ENCODE measurements around the gene GBP7.

Gene GBP7

DNA sequence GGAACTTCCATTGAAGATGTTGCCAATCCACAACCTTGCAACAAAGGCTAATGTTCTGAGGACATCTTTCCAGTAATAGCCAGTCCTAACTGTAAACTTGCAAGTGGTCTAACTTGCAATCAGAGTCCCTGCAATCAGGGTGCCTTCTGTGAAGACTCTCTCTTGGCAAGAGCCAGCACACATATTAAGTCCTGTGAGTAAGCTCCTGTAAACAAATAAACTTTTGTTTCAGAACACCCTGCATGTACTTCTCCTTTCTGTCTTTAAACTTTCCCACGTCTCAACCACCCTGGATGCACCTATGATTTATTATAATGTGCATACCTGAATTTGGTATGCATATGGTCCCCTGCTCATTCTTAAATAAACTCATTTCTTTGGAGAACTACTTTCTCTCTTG is 9.1 kb downstream of the GBP7 start:
- Histone ChIP-seq H3K79me2 (no peaks in the 10 kb centered on the region), H3K4me3 (ENCODE audit: low read depth, low read length) (no peak overlapping the region), H3K9me3 (ENCODE audit: control insufficient read depth, low read length) (no peaks in the 10 kb centered on the region), H3K4me2 (ENCODE audit: low read length) (no peak overlapping the region), H3K36me3 (ENCODE audit: control insufficient read depth, insufficient read depth, low read length) (no peaks in the 10 kb centered on the region), H3K27me3 (ENCODE audit: control insufficient read depth, insufficient read depth, low read length) (no peaks in the 10 kb centered on the region), H3K4me1 (no peaks in the 10 kb centered on the region), H3K27ac (no peak overlapping the region), H3K9ac (no peak overlapping the region), H2AFZ (no peak overlapping the region)
- TF ChIP-seq, protein P1, sequence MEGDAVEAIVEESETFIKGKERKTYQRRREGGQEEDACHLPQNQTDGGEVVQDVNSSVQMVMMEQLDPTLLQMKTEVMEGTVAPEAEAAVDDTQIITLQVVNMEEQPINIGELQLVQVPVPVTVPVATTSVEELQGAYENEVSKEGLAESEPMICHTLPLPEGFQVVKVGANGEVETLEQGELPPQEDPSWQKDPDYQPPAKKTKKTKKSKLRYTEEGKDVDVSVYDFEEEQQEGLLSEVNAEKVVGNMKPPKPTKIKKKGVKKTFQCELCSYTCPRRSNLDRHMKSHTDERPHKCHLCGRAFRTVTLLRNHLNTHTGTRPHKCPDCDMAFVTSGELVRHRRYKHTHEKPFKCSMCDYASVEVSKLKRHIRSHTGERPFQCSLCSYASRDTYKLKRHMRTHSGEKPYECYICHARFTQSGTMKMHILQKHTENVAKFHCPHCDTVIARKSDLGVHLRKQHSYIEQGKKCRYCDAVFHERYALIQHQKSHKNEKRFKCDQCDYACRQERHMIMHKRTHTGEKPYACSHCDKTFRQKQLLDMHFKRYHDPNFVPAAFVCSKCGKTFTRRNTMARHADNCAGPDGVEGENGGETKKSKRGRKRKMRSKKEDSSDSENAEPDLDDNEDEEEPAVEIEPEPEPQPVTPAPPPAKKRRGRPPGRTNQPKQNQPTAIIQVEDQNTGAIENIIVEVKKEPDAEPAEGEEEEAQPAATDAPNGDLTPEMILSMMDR (IDR thresholded peaks at IDR 0.05), result no peak

DNA sequence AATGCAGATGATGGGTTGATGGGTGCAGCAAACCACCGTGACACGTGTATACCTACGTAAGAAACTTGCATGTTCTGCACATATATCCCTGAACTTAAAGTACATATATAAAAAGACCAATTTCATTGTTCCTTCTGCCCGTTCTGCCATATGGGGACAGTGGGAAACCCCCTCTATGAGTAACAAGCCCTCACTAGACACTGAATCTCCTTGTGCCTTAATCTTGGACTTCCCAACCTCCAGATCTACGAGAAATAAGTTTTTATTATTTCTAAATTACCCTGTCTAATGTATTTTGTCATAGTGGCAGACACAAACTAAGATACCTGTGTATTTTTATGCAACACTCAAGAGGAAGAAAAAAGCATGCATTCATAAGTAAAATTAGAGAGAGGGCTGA is 10.0 kb downstream of the GBP7 start:
- TF ChIP-seq, protein P1 (IDR thresholded peaks at IDR 0.05), result no peak
- no peaks in the 10 kb centered on the region for H3K9me3 ChIP-seq (ENCODE audit: control insufficient read depth, low read length)
- H2AFZ ChIP-seq, result no peak overlapping the region
- H3K4me2 ChIP-seq (ENCODE audit: low read length), result no peak overlapping the region
- no peaks in the 10 kb centered on the region for H3K79me2 ChIP-seq
- H3K9ac ChIP-seq, result no peak overlapping the region
- no peaks in the 10 kb centered on the region for H3K27me3 ChIP-seq (ENCODE audit: control insufficient read depth, insufficient read depth, low read length)
- no peak overlapping the region for H3K4me3 ChIP-seq (ENCODE audit: low read depth, low read length)
- no peak overlapping the region for H3K27ac ChIP-seq
- no peaks in the 10 kb centered on the region for H3K36me3 ChIP-seq (ENCODE audit: control insufficient read depth, insufficient read depth, low read length)
- H3K4me1 ChIP-seq, result no peaks in the 10 kb centered on the region

DNA sequence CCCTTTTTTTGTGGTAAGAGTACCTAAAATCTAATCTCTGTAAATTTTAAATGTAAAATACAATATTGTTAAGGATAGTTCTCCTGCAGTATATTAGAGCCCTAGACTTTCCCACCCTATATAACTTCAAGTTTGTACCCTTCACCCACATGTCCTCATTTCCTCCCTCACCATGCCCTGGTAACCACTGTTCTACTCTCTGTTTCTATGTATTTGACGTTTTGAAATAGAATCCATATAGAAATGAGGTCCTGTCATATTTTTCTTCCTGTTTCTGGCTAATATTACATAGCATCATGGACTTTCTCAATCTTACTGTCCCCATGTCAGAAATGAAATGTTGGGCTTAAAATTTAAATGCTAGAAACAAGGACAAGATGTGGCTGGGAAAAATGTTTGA is 24.8 kb downstream of the GBP7 start:
- TF ChIP-seq, protein P1 (IDR thresholded peaks at IDR 0.05), result no peak
- Histone ChIP-seq H3K4me1 (no peaks in the 10 kb centered on the region), H3K36me3 (ENCODE audit: control insufficient read depth, insufficient read depth, low read length) (no peaks in the 10 kb centered on the region), H3K27ac (no peak overlapping the region), H3K27me3 (ENCODE audit: control insufficient read depth, insufficient read depth, low read length) (no peaks in the 10 kb centered on the region), H3K4me2 (ENCODE audit: low read length) (no peak overlapping the region), H3K79me2 (no peaks in the 10 kb centered on the region), H2AFZ (no peak overlapping the region), H3K4me3 (ENCODE audit: low read depth, low read length) (no peak overlapping the region), H3K9me3 (ENCODE audit: control insufficient read depth, low read length) (no peaks in the 10 kb centered on the region), H3K9ac (no peak overlapping the region)

DNA sequence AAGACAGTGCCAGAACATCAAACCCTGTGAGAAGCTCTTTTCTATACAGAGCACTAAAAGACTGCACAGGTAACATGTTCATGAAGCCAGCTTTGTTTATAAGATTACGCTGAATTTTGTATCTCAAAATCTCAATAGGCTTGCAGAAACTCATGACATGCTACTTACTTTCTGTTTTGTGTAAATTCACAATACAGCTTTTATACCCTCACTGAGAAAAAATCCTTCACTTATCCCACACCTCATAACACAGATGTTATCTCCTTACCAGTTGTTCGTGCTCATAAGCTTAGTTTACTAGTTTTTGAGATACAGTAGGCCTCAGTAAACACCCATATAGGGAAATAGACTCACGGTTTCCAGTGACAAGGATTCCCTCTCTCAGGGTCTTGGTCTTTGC is 25.8 kb downstream of the GBP7 start:
- Histone ChIP-seq H3K79me2 (no peaks in the 10 kb centered on the region), H2AFZ (peak overlapping the region; percentile 46), H3K9ac (no peak overlapping the region), H3K27me3 (ENCODE audit: control insufficient read depth, insufficient read depth, low read length) (no peaks in the 10 kb centered on the region), H3K4me1 (no peaks in the 10 kb centered on the region), H3K4me3 (ENCODE audit: low read depth, low read length) (no peak overlapping the region), H3K36me3 (ENCODE audit: control insufficient read depth, insufficient read depth, low read length) (no peaks in the 10 kb centered on the region), H3K4me2 (ENCODE audit: low read length) (peak overlapping the region; percentile 19), H3K9me3 (ENCODE audit: control insufficient read depth, low read length) (no peaks in the 10 kb centered on the region), H3K27ac (peak overlapping the region; percentile 51)
- TF ChIP-seq, protein P1 (IDR thresholded peaks at IDR 0.05), result no peak

DNA sequence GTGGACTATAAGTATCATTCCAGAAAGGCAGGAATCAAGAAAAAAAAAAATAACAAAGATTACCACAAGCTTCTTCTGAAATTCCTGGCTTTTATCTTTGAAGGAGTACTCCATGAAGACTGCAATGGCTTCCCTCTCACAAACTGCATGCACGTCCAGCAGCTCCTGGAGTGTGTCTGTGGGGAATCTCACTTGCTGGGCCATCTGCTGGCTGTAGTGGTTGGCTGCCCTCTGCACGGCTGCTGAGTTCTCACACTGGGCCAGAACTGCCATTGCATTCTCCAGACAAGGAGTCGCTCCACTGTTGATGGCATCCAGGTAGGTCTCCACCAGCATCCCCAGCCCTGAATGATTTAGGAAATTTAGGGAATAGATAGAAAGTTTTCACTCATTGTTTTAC is 26.6 kb downstream of the GBP7 start:
- H3K9me3 ChIP-seq (ENCODE audit: control insufficient read depth, low read length), result no peaks in the 10 kb centered on the region
- peak overlapping the region; percentile 46 for H2AFZ ChIP-seq
- no peaks in the 10 kb centered on the region for H3K79me2 ChIP-seq
- H3K27me3 ChIP-seq (ENCODE audit: control insufficient read depth, insufficient read depth, low read length), result no peaks in the 10 kb centered on the region
- no peak overlapping the region for H3K27ac ChIP-seq
- H3K4me2 ChIP-seq (ENCODE audit: low read length), result no peak overlapping the region
- no peaks in the 10 kb centered on the region for H3K36me3 ChIP-seq (ENCODE audit: control insufficient read depth, insufficient read depth, low read length)
- no peak overlapping the region for H3K9ac ChIP-seq
- TF ChIP-seq, protein P1 (IDR thresholded peaks at IDR 0.05), result peak; percentile 27
- no peaks in the 10 kb centered on the region for H3K4me1 ChIP-seq
- no peak overlapping the region for H3K4me3 ChIP-seq (ENCODE audit: low read depth, low read length)

Data from parathyroid adenoma (tissue), 2 donors.